CD8-positive, alpha-beta memory T cell (primary cell): ENCODE results near the gene JSRP1. TPM values are rescaled to one million over a fixed set of nuclear protein-coding genes. Genes with fewer than 3 reads are reported as not detected.

Experiments used
- CTCF ChIA-PET: fragments of 350-600 bp; sonication (Branson Sonifier 250); formaldehyde crosslinking; loops from one replicate; lab custom pipeline; 2021; ENCODE audit warnings: antibody characterized with exemption; lab: Charles Lee
- POLR2A ChIA-PET: fragments of 350-600 bp; sonication (Branson Sonifier 250); formaldehyde crosslinking; loops from one replicate; lab custom pipeline; 2021; ENCODE audit warnings: antibody characterized with exemption; lab: Charles Lee
- DNase-seq, 5 donors: peaks; one replicate each; pipeline versions ENCODE4 v3.0.0 to v3.0.0-alpha.2; 2020 to 2022; ENCODE audit warnings: mixed read lengths in 1 of 5
- H3K27ac ChIP-seq: one replicate; pipeline ENCODE4 v1.7.0; 2013; ENCODE audit warnings: low read depth, mild to moderate bottlenecking, low read length, moderate library complexity
- H3K27me3 ChIP-seq: 2 replicates; pipeline ENCODE4 v1.7.0; 2013; ENCODE audit warnings: low read length, mild to moderate bottlenecking; ENCODE audit not compliant: insufficient read depth, poor library complexity, severe bottlenecking
- H3K36me3 ChIP-seq: 2 replicates; pipeline ENCODE4 v1.7.0; 2013; ENCODE audit warnings: mild to moderate bottlenecking, low read length, moderate library complexity; ENCODE audit not compliant: insufficient read depth
- H3K4me1 ChIP-seq: 2 replicates; pipeline ENCODE4 v1.7.0; 2013; ENCODE audit warnings: mild to moderate bottlenecking, low read length, moderate library complexity; ENCODE audit not compliant: insufficient read depth
- H3K4me3 ChIP-seq: 2 replicates; pipeline ENCODE4 v1.7.0; 2013; ENCODE audit warnings: mild to moderate bottlenecking, low read length
- H3K9me3 ChIP-seq: 2 replicates; pipeline ENCODE4 v1.7.0; 2013; ENCODE audit warnings: mild to moderate bottlenecking, low read length
- H3K27ac Mint-ChIP-seq, 8 donors: one replicate each; pipeline ENCODE4 v1.8.0; 2020 to 2021; ENCODE audit warnings: mixed read lengths in 8 of 8, mild to moderate bottlenecking in 6 of 8, inconsistent platforms in 3 of 8, moderate library complexity in 3 of 8
- H3K27me3 Mint-ChIP-seq, 2 donors: one replicate each; pipeline ENCODE4 v1.8.0; 2020 to 2021; ENCODE audit warnings: mixed read lengths in 2 of 2, mild to moderate bottlenecking in 1 of 2, moderate library complexity in 1 of 2
- H3K36me3 Mint-ChIP-seq, 3 donors: one replicate each; pipeline ENCODE4 v1.8.0; 2020 to 2021; ENCODE audit warnings: mixed read lengths in 3 of 3, inconsistent platforms in 1 of 3, mild to moderate bottlenecking in 1 of 3
- H3K4me1 Mint-ChIP-seq, 3 donors: one replicate each; pipeline ENCODE4 v1.8.0; 2020 to 2021; ENCODE audit warnings: mixed read lengths in 3 of 3, inconsistent platforms in 1 of 3, mild to moderate bottlenecking in 1 of 3
- H3K4me3 Mint-ChIP-seq, 7 donors: one replicate each; pipeline ENCODE4 v1.8.0; 2020 to 2021; ENCODE audit warnings: mixed read lengths in 7 of 7, mild to moderate bottlenecking in 6 of 7, moderate library complexity in 4 of 7, inconsistent platforms in 2 of 7
- H3K9me3 Mint-ChIP-seq, 5 donors: one replicate each; pipeline ENCODE4 v1.8.0; 2020 to 2022; ENCODE audit warnings: mixed read lengths in 5 of 5, mild to moderate bottlenecking in 3 of 5, moderate library complexity in 2 of 5, inconsistent platforms in 1 of 5
- polyA plus RNA-seq: library from polyadenylated mRNA; unstranded; fragments of 300-500 nt; fragmentation: Illumina TruSeq; gene quantifications from one replicate; pipeline ENCODE4 v1.2.3, GENCODE V29; 2021
- total RNA-seq, 2 experiments: library from RNA; stranded (reverse); gene quantifications; one replicate each; pipeline ENCODE4 v1.2.3, GENCODE V29; 2021

JSRP1 gene
- total and polyA plus RNA-seq, 3 experiments from 2014 or later: 0.73 to 1.0 (median 0.91) TPM

DNA sequence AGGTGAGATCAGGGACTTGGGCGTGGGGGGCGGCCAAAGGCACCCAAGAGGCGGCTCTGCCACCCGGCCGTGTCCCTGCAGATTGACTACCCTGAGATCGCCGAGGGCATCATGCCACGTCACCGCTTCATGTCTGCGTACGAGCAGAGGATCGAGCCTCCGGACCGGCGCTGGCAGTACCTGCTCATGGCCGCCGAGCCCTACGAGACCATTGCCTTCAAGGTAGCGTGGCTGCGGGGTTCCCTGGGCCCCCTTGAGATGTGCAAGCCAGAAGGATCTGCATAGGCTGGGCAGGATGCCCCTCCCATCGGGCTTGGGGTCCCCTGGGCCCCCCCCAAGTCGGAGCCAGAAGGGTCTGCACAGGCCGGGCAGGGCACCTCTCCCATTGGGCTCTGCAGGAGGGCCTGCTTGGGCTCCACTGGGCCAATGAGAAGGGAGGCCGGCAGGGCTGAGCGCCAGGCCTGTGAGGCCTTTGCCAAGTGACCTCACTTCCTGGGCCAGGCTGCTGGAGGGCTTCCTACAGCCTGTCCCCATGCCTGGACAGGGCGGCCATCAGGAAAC is 9.3 kb downstream of the JSRP1 start:
- Mint-ChIP-seq H3K4me1 (peaks cover 9 to 16% (median 9%) of the 10 kb centered on the region in 3 donors), H3K4me3 (no peak overlapping the region), H3K27ac (no peak overlapping the region), H3K36me3 (peaks cover 0 to 55% (median 3%) of the 10 kb centered on the region in 3 donors), H3K27me3 (peaks cover 0 to 2% of the 10 kb centered on the region in 2 donors), H3K9me3 (peaks cover 0 to 1% (median 0%) of the 10 kb centered on the region in 5 donors)
- ChIA-PET POLR2A (interaction anchor here (1.3 kb wide), 1 partner anchor 11 kb away, joined by 3 read pairs; no protein-coding TSS in a partner anchor), CTCF (no interaction called here)
- H3K27ac ChIP-seq: no peak overlapping the region
- no peaks in the 10 kb centered on the region for H3K9me3 ChIP-seq
- peaks cover 21% of the 10 kb centered on the region for H3K4me1 ChIP-seq
- peaks cover 43% of the 10 kb centered on the region for H3K36me3 ChIP-seq
- no peak overlapping the region for H3K4me3 ChIP-seq
- H3K27me3 ChIP-seq: peaks cover 9% of the 10 kb centered on the region
- no peak for DNase-seq

DNA sequence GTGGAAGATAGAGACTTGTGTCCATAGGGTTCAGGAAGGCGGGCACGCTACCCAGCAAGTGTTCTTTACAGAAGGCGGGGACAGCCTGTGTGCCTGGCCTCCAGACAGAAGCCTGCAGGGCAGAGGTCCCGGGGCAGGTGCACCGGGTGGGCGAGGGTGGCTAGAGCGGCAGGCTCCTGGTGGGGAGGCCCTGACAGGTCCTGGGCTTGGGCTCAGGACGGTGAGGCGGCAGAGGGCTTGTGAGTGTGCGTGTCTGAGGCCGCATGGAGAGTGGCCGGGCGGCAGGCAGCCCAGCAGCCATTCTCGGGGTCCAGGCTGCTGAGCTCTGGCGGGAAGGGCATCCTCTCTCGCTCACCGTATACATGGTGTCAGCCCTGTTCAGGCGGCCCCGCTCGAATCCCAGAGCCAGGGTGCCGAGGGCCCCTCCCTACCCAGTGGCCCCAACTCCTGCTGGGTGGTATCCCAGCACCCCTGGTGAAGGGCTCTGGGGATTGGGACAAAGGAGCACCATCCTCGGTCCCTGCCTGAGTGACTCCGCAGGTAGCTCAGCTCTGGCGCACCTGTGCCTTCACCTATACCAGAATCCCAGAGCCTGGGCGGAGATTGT is 10.1 kb downstream of the JSRP1 start:
- peaks cover 5% of the 10 kb centered on the region for H3K27me3 ChIP-seq
- H3K4me3 ChIP-seq: no peak overlapping the region
- H3K9me3 ChIP-seq: no peaks in the 10 kb centered on the region
- peaks cover 25% of the 10 kb centered on the region for H3K4me1 ChIP-seq
- peaks cover 16 to 19% (median 16%) of the 10 kb centered on the region in 3 donors for H3K4me1 Mint-ChIP-seq
- H3K36me3 Mint-ChIP-seq: peaks cover 0 to 60% (median 3%) of the 10 kb centered on the region in 3 donors
- ChIA-PET CTCF (interaction anchor here (1.9 kb wide), 1 partner anchor 13 kb away, joined by 5 read pairs; no protein-coding TSS in a partner anchor), POLR2A (interaction anchor here (1.3 kb wide), 1 partner anchor 12 kb away, joined by 3 read pairs; no protein-coding TSS in a partner anchor)
- peaks cover 0 to 2% of the 10 kb centered on the region in 2 donors for H3K27me3 Mint-ChIP-seq
- no peak overlapping the region for H3K27ac Mint-ChIP-seq
- H3K4me3 Mint-ChIP-seq: peak overlapping the region in 1 of 7 donors; percentile 45
- peaks cover 0 to 1% (median 0%) of the 10 kb centered on the region in 5 donors for H3K9me3 Mint-ChIP-seq
- no peak overlapping the region for H3K27ac ChIP-seq
- H3K36me3 ChIP-seq: peaks cover 43% of the 10 kb centered on the region
- DNase-seq: no peak

DNA sequence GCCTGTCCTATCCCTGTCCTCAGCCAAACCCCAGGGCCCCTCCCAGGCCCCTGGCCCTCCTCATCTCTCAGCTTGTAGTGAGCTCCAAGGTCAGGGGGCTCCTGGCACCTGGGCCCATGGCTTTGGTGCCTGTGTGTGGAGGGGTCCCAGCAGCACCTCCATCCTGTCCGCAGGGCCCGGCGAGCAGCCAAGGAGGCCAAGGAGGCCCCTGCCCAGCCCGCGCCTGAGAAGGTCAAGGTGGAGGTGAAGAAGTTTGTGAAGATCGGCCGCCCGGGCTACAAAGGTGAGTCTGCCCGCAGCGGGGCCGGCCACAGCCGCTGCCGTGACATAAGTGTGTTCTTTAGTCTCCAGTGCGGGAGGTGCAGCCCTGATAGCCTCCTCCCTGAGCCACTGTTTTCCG is 10.9 kb downstream of the JSRP1 start:
- Histone ChIP-seq H3K9me3 (no peaks in the 10 kb centered on the region), H3K36me3 (peaks cover 43% of the 10 kb centered on the region), H3K27ac (no peak overlapping the region), H3K27me3 (peaks cover 2% of the 10 kb centered on the region), H3K4me1 (peaks cover 34% of the 10 kb centered on the region), H3K4me3 (no peak overlapping the region)
- Mint-ChIP-seq H3K9me3 (peaks cover 0 to 1% (median 0%) of the 10 kb centered on the region in 5 donors), H3K27ac (no peak overlapping the region), H3K27me3 (peaks cover 0 to 2% of the 10 kb centered on the region in 2 donors), H3K4me3 (no peak overlapping the region), H3K4me1 (peaks cover 24 to 28% (median 24%) of the 10 kb centered on the region in 3 donors), H3K36me3 (peaks cover 0 to 67% (median 3%) of the 10 kb centered on the region in 3 donors)
- DNase-seq: no peak
- CTCF ChIA-PET: interaction anchor here (1.9 kb wide), 1 partner anchor 14 kb away, joined by 5 read pairs; no protein-coding TSS in a partner anchor
- POLR2A ChIA-PET: no interaction called here

DNA sequence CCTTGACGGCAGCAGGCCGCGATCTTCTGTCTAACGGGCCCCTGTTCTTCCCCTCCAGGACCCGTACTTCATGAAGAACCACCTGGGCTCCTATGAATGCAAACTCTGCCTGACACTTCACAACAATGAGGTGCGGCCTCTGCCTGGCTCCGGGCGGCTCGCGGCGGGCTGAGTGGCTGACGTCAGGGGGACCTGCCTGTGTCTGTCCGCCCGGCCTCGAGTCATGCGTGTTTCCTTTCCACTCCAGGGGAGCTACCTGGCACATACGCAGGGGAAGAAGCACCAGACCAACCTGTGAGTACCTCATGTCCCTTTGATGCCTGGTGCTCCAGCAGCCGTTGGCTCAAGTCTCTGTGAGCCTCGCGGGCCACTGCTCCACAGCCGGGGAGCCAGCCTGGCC is 11.7 kb downstream of the JSRP1 start:
- Mint-ChIP-seq H3K4me3 (no peak overlapping the region), H3K27me3 (no peaks in the 10 kb centered on the region), H3K9me3 (peaks cover 0 to 1% (median 0%) of the 10 kb centered on the region in 5 donors), H3K27ac (peak overlapping the region in 1 of 8 donors; percentile 72), H3K36me3 (peaks cover 0 to 73% (median 6%) of the 10 kb centered on the region in 3 donors), H3K4me1 (peaks cover 30 to 36% (median 32%) of the 10 kb centered on the region in 3 donors)
- Histone ChIP-seq H3K36me3 (peaks cover 43% of the 10 kb centered on the region), H3K27ac (no peak overlapping the region), H3K4me1 (peaks cover 41% of the 10 kb centered on the region), H3K4me3 (no peak overlapping the region), H3K27me3 (no peaks in the 10 kb centered on the region), H3K9me3 (no peaks in the 10 kb centered on the region)
- ChIA-PET CTCF (interaction anchor here (1.9 kb wide), 1 partner anchor 14 kb away, joined by 5 read pairs; no protein-coding TSS in a partner anchor), POLR2A (no interaction called here)
- DNase-seq: no peak

DNA sequence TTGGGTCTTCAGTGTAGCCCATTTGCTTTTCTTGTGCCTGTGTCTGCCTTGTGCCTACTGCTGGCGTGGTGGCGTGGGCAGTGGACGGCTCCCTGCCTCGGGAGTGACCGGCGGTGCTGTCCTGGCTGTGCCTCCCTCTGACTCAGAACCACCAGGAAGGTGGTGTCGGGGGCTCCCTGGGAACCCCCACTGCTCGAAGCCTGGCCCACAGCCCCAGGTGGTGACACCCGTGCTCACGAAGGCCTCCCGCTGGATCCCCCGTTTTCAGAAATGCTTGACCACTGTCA is 12.1 kb downstream of the JSRP1 start:
- no peaks in the 10 kb centered on the region for H3K27me3 ChIP-seq
- Mint-ChIP-seq H3K27ac (no peak overlapping the region), H3K36me3 (peaks cover 0 to 75% (median 7%) of the 10 kb centered on the region in 3 donors), H3K4me3 (no peak overlapping the region), H3K27me3 (no peaks in the 10 kb centered on the region), H3K9me3 (peaks cover 0 to 1% (median 0%) of the 10 kb centered on the region in 5 donors), H3K4me1 (peaks cover 34 to 39% (median 36%) of the 10 kb centered on the region in 3 donors)
- DNase-seq: no peak
- peaks cover 45% of the 10 kb centered on the region for H3K4me1 ChIP-seq
- no peak overlapping the region for H3K4me3 ChIP-seq
- H3K36me3 ChIP-seq: peaks cover 43% of the 10 kb centered on the region
- H3K27ac ChIP-seq: no peak overlapping the region
- CTCF ChIA-PET: no interaction called here
- no peaks in the 10 kb centered on the region for H3K9me3 ChIP-seq
- POLR2A ChIA-PET: no interaction called here

DNA sequence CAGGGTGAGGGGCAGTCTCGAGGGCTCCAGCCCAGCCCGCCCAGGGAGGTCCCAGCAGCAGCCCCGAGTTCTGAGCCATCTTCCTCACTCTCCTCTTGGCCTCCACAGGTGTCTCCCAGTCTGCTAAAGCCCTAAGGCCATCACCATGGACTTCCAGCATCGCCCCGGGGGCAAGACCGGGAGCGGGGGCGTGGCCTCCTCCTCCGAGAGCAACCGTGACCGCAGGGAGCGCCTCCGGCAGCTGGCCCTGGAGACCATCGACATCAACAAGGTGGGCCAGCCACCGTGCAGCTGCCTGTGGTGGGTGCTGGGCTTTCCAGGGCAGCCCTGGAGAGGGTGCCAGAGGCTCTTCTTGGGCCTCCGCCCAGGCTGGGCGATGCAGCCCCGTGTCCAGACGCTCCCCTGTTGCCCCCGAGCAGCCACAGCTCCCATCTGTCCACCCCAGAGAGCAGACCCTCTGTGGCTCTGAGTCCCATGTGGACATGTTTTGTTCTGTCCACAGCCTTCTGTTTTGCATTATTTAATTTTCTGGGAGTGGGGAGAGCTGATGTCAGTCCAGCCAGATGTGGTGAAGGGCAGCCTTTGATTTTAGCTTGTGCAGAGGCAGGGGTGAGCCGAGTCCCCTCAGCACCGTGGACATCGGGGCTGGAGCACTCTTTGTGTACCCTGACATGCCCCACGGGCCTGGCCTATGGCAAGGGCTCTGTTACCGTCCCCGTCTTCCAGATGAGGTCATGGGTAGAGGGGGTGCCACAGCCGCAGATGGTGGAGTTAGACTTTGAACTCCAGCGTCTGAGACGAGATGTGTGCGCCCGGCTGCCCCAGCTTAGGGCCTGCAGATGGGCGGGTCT is 12.7 kb downstream of the JSRP1 start:
- H3K27ac ChIP-seq: no peak overlapping the region
- Mint-ChIP-seq H3K27ac (peak overlapping the region in 1 of 8 donors; percentile 86), H3K4me1 (peaks cover 39 to 45% (median 42%) of the 10 kb centered on the region in 3 donors), H3K36me3 (peaks cover 0 to 73% (median 7%) of the 10 kb centered on the region in 3 donors), H3K27me3 (no peaks in the 10 kb centered on the region), H3K4me3 (peak overlapping the region in 1 of 7 donors; percentile 76), H3K9me3 (peaks cover 0 to 1% (median 0%) of the 10 kb centered on the region in 5 donors)
- ChIA-PET CTCF (interaction anchor here (1.2 kb wide), 1 partner anchor 20 kb away, joined by 4 read pairs; no protein-coding TSS in a partner anchor), POLR2A (no interaction called here)
- DNase-seq: no peak
- no peaks in the 10 kb centered on the region for H3K27me3 ChIP-seq
- no peak overlapping the region for H3K4me3 ChIP-seq
- peaks cover 50% of the 10 kb centered on the region for H3K4me1 ChIP-seq
- H3K36me3 ChIP-seq: peaks cover 43% of the 10 kb centered on the region
- no peaks in the 10 kb centered on the region for H3K9me3 ChIP-seq

DNA sequence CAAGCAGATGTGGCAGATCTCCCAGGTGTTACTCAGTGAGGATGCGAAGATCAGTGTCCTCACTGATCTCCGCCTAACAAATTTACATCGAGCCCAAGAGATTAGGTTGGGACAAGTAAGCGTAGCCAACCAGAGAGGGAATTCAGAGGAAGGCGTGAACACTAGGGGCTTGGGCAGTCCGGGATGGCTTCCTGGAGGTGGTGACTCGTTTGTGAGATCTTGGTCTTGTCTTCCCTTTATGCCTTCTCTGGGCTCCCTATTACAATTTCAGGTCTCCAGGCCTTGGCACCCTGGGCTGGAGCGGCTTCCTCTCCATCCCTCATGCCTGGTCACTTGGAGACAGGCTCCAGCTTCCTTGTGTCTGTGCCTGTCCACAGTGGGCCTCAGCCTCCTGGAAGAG is 13.4 kb downstream of the JSRP1 start:
- no peaks in the 10 kb centered on the region for H3K27me3 Mint-ChIP-seq
- Histone ChIP-seq H3K27ac (no peak overlapping the region), H3K9me3 (no peaks in the 10 kb centered on the region), H3K36me3 (peaks cover 43% of the 10 kb centered on the region), H3K27me3 (no peaks in the 10 kb centered on the region), H3K4me1 (peaks cover 57% of the 10 kb centered on the region), H3K4me3 (no peak overlapping the region)
- H3K9me3 Mint-ChIP-seq: peaks cover 0 to 1% (median 0%) of the 10 kb centered on the region in 5 donors
- H3K4me3 Mint-ChIP-seq: peak overlapping the region in 3 of 7 donors; percentile 21 to 76 (median 24)
- peaks cover 46 to 52% (median 49%) of the 10 kb centered on the region in 3 donors for H3K4me1 Mint-ChIP-seq
- ChIA-PET POLR2A (no interaction called here), CTCF (interaction anchor here (1.2 kb wide), 1 partner anchor 21 kb away, joined by 4 read pairs; no protein-coding TSS in a partner anchor)
- DNase-seq: no peak
- peak overlapping the region in 5 of 8 donors; percentile 20 to 92 (median 60) for H3K27ac Mint-ChIP-seq
- H3K36me3 Mint-ChIP-seq: peaks cover 0 to 76% (median 7%) of the 10 kb centered on the region in 3 donors
